NCI-H226 (cell line): ENCODE measurements around the gene PROM1.
A peak's percentile ranks its signal among the peaks of the same experiment; 100 is the strongest.

Experiments used
- DNase-seq: peaks from one replicate; pipeline ENCODE4 v3.0.0-alpha.2; 2015

Gene PROM1

DNA sequence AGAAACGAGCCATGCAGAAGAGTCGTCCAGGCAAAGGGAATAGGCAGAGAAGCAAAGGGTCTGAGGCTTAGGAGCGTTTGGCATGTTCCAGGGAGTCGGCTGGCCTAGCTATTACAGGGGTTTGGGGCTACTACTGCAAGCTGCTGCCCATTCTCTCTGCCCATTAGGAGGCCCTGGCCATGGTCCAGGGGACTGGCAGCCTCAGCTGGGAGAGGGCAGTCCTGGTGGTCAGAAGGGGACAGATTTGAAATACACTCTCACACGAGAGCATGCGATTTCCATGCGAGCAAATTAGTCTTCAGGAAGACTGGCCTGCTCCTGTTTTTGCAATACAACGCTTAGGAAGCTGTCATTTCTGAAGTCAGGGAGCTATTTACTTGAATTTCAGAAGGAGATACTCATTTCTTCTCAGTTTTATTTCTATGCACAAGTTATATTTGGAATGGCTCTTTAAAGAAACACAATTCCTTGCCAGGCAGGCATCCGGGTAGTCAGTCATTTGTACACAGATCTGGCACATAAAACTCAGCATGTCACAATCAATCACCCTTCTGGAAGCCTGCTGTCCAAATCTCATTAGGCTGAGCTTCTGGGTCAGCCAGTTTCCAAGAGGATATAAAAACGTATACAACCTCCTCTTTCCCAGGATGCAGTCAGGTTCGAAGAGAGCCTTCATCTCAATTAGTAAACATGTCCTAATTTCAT is 27.0 kb downstream of the PROM1 start:
- no peak for DNase-seq

DNA sequence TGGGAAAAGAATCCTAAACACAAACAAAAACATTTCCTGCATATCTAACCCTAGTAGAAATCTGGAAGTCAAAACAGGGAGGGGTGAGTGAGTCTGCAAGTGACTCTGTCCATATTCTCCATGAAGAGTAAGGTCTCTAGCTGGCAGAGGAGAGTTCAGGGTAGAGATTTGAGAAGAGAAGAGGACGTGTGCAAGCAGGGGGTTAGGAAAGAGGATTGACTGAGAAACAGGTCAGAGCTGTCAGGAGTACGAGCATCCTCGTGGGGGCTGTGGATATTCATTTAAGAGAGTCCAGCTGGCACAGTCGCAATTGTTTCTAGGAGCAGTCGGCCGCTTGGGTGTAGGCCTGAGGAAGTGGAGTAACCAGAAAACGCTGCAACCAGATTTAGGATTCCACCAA is 27.9 kb downstream of the PROM1 start:
- DNase-seq = no peak

DNA sequence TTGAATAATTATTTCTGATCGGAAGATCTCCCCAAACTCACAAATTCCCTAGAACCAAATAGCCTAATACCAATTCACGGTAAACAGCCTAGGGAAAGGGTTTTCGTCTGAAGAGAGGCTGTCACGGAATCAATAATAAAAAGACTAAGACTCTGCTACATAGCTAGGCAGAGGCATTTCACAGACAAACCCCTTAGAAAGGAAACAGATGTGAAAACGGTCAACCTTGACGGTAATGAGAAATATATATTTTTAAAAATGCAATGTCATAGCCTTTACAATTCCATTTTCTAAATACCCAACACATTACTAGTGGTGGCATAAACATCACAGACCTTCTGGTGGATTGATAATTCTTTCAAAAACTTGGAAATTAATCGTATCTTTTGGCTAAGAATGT is 28.4 kb downstream of the PROM1 start:
- no peak for DNase-seq

DNA sequence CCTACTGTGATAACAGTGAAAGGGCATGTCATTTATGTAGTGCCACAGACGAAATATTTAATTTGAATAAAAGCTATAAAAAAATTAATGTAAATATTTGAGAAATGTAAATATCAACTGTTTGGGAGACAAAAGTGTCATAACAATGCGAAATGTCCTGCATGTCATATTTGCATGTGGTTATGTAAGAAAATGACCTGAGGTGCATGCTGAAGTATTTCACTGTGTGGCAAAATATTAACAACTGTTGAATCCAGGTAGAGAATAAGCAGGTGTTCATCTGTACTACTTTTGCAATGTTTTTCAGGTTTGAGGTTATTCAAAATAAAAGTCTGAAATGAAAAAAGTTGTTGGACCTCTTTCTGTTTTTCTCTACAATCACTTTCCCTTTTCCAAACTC is 30.9 kb downstream of the PROM1 start:
- DNase-seq = no peak

DNA sequence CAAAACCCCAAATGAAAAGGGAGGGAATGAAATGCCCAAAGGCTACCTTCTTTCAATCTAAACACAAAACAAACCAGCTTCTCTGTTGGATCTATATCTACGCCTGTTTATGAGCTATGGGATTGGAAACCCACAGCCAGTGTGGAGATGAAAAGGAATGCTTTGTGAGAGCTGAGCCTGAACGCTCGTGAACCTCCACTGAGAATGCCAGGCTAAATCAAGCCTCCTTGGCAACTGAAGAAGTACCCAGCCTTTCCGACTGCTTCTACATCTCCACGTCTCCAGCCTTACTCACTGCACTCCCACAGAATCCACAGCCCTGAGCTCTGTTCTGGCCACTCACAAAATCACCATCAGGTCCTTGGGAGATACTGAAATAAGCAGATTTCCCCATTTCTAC is 31.8 kb downstream of the PROM1 start:
- no peak for DNase-seq

DNA sequence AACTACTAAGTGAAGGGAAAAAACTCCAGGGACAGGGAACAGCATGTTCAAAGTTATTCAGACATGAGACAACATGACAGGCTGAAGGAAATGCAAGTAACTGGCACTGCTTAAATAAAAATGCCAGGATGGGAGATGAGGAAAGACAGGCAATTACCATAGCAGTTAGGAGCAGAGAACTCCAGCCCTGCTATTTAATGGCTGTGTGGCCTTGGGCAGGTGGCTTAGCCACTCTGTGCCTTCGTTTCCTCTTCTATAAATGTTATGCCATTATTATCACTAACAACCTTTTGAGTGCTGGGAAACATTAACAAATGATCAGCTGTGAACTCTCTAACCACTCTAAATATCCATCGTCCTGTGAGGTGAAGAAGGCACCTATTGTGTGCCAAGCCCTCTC is 32.7 kb downstream of the PROM1 start:
- no peak for DNase-seq

DNA sequence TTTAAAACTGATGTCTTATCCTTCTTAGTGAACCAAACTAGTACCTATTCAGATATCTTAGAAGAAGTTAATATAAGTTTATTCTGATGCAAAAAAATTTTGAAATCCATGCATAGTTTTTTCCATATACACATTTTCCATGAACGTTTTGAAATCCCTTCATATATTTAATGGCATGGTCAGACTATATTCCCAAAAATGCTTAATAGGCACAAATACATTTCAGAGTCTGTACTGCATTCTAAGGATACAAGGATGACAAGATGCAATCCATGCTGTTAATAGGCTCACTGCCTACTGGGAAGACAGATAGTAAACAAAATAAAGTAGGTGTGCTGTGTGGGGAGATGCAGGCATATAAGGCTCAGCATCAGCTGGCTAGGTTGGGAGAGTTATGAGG is 33.2 kb downstream of the PROM1 start:
- no peak for DNase-seq

DNA sequence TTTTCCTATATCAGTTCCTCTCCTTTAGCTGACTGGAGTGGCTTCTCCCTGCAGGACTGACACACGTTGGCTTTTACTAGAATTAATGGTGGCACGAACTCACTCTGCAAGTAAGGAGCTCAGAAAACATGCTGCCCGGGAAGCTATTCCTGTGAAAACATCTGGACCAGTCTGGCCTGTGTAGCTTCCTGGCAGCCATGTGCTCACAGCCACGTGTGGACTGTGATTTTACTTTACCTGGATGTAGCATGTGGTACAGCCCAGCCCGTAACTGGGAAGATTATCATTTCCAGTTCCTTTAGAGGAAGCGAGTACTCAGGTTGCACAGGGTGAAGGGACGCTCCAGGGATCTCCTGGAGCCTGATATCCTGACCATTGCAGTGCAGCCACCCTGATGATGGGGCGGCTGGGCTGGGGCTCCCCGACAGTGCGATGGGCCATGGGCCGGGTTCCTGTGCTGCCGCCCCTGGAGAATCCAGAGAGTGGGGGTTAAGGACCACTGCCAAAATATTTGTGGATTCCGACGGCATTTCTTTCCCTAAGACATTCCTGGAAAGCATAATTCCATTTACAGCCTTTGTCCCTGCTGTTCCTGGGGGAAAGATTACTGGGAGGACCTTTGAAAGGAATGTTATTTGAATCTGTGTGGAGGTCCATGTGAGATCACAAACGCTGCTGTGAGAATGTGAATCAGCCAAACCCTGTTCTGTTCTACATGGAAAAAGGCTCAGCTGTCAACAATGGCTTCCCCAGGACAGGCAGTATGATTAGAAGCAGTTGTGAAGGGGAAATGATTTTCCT is 35.0 kb downstream of the PROM1 start:
- DNase-seq = no peak

DNA sequence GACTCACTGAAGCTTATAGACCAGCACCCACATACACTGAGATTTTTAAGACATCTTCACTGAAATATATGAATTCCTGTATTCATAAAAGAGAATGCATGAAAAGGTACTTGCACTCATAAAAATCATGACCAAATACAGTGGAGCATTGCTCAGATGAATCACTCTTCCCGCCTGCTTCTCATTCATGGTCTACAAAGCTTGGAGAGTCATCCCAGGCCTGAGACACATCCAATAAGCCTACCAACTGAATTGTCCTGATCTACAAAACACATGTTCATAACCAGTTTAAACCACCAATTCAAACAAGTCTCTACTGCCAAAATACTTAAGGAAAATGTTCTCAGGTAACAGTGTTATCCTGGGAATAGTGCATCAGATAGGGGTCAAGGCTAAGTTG is 38.1 kb downstream of the PROM1 start:
- DNase-seq = no peak

DNA sequence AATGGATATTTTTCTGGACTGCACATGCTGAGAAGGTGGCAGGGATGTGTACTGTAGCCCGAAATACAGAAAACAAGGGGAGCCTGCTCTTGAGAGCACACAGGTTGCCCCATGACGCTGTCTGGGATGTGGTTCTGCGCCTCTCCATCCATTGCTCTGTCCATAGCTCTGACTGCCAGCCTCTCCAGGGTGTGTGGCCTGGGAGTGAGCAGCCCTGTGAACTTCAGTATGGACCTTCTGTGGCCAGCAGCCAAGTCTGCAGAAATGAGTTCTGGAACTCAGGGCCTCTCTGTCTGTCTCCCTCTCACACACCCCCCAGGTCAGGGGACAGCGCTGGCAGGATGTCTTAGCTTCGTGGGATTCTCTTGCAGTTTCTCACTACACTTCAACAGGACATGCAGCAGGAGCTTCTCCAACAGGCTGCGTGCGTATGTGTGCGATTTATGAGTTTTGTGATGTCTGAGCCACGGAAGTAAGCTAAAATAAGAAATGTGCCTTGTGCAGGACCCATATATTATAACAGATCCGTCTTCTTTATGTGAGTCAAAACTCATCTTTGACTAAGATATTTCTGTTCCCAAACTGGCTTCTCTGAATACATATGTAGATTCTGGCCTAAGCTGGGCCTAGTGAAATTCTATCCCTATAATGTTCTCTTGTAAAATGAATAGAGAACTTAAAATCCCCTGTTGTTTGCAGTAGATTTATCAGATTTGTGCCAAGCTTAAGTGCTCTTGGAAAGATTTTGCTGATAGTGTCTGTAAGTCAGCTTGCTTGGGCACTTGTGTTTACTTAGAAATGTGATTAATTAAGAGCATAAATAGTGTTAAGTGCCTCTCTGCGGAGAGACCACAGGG is 40.0 kb downstream of the PROM1 start:
- DNase-seq = no peak

DNA sequence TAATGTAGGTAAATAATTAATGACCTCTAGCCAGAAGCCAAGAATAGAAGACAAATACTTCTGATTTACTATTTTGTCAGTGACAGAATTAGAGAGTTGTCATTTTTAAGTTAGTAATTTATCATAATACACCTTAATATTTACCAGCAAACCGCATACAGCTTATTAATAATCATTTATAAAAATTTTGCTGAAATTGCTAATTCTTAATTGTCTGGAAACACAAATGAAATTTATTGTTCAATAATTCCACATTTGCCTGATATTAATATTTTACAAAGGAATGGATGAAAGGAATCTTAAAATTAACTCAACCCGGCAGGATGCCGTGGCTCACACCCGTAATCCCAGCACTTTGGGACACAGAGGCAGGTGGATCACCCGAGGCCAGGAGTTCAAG is 44.7 kb downstream of the PROM1 start:
- DNase-seq = no peak

DNA sequence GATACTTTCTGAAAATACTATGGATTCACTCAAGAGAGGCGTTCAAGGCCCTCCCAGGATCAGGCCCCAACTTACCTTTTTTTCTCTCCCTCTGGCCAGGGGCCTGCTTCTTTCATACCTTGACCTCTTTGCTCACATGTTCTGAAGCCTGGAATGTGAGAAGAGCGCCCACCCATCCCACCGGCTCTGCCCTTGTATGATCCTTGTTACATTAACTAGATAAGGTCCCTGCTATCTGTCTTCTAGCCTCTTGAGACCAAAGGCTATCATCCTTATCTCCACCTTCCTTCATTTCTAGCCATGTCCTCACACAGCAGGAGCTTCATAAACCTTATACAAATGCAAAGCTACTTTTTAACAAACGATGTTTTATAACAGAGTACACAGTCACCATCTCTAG is 45.9 kb downstream of the PROM1 start:
- no peak for DNase-seq

DNA sequence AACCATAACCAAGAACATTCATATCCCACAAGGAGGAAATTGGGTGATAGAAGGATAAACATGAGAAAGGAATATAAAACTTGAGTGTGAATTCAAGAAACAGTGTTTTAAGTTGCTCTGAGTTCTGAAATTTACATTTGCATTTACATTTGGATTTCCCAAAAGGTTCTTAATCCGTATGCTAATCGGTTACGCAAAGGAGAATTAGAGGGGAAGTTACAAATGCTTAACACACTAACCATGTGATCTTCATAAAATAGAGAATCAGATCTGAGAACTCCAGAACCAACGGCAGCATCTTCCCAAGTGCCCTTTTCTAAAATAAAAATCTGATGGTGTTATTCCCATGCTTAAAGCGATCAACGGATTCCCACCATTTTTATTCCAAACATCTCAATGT is 48.0 kb downstream of the PROM1 start:
- no peak for DNase-seq

DNA sequence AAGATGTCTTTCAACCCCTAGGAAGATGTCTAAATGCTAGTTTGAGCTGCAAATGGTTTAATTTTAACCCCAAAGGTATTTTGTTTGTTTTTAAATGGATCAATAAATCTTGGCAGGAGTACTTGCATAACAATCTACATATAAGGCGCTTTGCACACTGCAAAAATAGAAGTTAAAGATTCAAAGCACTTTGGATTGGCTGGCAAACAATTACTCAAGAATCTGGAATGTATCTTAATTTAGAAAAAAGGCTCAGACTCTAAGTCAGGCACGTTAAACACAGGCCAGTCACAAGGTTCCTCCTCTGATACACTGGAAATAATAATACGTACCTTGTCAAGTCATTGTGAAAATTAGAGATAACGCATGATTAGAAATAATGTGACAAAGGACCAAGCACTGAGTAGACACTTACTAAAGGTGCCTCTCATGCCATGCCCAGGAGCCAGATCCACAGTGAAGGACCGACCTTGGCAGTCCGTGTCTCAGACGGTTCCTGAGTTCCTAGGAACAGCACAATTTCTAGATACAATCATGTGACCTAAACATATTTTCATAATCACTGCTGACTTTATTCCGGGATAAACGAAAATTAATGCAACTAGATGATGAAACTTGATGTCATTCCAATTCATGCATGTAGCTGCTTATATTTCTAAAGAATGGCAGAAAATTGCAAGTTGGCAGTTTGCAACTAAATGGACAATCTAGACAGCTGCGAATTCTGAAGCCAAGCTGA is 49.6 kb downstream of the PROM1 start:
- no peak for DNase-seq

DNA sequence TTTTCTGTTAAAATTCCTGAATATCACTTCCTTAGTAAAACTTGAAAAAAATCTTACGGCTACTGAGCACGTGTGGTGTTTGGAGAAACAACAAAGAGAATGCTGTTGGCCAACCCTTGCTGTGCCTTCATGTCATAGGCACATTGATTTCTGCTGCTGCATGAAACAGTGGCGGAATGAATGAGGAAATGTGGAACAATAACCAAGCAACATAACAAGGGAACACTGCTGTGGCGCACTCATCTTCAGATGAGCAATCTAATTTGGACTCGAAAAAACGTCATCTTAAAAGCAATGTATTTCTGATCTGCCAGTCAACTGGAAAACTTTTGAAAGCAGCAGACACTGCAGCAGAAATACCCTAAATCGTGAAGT is 51.4 kb downstream of the PROM1 start:
- no peak for DNase-seq

DNA sequence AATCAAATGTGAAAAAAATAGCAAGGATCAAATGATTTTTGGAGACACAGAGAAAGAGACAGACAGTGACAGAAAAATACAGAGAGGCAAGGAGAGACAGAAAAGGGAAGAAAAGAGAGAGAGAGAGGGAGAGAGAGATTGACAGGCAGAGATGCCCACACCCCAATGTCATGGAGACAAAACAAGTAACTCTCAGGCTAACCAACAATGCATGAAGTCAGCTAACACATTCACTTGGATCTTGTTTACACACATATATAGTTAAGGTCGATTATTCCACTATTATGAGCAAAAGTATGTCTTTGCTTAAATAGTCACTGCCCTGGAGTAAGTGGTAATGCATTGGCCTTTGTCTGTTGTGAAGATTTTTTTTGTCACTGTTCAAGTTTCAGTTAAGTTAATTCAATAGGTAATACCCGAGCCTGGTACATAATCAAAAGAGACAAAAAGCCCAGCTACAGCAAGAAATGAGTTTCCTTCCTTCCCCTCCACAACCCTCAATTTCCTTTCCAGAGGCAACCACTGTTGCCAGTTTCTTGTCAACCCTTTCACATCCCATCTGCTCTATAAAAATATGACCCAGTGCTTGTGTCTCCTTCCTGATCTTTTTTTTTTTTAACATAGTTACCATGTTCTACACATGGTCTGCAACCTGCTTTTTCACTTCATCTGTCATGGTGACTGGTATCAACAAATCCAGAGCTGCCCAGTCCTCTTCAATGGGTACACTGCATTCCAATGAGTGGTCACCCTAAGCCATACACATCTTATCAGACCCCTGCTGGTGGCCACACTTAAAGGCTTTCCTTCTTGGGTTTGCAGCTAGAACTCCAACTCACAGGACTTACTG is 52.1 kb downstream of the PROM1 start:
- DNase-seq = no peak

DNA sequence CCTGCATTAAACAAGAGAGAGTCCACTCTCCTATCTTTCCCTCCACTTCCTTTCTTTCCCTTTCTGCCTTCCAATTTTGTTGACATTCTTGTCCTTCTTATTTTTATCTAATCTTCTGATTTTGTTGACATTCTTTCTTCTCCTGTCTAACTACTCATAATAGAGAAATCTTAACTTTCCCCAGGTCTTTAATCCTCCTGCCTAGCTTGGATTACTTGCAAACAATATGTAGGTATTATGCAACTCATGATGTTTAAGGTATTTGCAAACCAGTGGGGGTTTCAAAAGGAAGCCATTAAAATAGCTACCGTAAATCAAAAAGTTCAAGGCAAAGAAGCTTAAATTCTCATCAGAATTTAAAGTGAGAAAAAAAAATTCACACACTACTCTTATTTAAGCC is 53.9 kb downstream of the PROM1 start:
- DNase-seq = peak; percentile 12

DNA sequence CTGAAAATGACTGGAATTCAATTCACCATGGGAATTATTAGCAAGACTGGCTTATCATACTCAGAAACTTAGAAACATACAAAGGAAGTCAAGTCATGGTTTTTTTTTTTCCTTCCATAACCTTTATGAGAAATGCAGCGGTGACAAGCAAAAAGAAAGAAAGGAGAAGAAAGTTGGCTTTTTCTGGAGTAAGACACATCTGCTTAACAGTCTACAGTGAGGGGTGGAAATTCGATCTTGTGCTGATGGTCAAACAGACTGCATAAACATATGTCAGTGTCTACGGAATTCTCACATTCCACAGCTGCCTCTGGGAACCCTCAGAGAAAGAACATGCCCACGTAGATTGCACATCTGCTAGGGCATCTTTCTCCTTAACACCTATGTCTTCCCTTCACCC is 54.6 kb downstream of the PROM1 start:
- peak; percentile 43 for DNase-seq

DNA sequence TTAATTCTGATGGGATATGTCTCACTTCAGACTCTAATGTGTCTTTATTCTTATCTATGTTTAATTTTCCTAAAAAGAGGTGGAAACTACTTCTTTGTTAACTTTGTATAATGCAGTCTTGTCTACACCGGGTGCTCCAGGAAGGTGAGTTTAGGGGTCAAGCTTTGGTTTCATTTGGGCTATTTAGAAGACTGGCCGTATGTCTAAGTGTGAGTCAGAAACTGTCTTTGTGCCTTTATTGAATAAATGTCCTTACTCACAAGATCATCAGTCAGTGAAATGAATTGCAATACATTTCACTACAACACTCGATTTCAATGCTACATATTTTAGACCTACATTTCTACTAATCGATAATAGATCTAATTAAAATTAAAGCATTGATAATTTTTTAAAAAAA is 56.2 kb downstream of the PROM1 start:
- DNase-seq = no peak

DNA sequence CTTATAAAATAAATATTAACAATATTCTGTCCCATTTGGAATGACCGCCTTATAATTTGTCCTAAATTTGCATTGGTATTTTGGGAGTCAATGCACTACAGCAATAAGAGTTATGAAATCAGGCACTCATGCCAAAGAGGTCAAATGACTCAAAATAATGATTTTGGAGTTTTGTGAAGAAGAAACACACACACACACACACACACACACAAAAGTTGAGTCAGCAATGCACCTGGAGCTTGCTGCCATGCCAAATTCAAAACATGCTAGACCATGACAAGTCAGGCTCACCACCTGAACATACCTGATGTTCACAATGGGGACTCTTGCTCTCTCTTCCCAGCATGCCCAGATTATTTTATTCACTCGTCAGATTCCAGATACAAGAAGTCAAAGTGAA is 56.7 kb downstream of the PROM1 start:
- DNase-seq = no peak

DNA sequence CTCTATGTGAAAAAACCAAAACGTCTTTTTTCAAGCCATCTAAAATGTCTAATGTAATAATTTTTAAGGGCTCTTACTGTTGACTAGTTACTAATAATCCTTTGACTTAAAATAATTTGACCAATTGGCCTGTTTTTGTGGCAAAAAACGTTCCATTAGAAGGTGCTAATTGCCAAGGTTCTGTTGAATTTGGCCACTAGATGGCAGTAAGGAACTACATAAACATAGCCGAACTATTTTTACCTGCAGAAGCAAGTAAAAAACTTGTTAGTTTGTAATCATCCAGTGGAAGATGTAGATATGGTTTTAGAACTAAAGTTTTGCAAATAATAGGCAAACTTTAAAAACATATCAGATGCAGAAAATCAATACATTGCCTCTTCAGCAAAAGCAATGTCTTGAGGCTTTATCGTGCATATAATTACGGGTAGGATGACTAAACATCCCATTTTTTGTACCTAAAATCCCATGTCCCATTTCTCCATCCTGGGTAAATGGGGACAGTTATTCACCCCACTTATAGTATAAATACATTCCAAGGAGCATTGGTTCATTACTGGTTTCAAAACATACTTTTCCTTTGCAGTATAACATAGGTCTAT is 57.6 kb downstream of the PROM1 start:
- DNase-seq = no peak

DNA sequence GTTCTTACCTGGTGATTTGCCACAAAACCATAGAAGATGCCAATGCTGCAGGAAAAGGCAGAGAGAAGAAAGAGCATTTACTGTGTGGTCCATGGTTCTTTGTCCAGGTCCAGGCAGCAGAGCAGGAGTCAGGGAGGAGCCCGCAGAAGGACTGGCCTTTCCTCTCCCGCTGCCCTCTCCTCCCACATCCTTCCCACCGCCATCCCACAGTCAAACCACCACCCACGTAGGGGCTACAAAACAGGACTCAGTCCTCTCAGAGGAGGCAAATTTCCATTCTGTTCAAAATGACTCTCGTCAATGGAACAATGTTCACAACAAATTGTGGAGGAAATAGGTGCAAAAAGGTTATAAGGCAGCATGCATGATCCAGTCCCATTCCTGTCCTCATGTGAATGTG is 58.6 kb downstream of the PROM1 start:
- DNase-seq = no peak
